Stimulated activated CD4-positive, alpha-beta T cell treated with anti-CD3 and anti-CD28 coated beads, Interleukin-15, amount 100 ng/mL, for 24 hours (primary cell): Measurements from ENCODE around the gene CRYBG1.
A peak's percentile ranks its signal among the peaks of the same experiment; 100 is the strongest.
"Not testable (repeated sequence)": the region's sequence is repeated elsewhere in the genome, so short reads cannot be mapped to it uniquely, and the experiment has no call there.

Experiments
- DNase-seq: peaks from one replicate; pipeline ENCODE4 v3.0.0-alpha.2; 2020

The CRYBG1 gene

DNA sequence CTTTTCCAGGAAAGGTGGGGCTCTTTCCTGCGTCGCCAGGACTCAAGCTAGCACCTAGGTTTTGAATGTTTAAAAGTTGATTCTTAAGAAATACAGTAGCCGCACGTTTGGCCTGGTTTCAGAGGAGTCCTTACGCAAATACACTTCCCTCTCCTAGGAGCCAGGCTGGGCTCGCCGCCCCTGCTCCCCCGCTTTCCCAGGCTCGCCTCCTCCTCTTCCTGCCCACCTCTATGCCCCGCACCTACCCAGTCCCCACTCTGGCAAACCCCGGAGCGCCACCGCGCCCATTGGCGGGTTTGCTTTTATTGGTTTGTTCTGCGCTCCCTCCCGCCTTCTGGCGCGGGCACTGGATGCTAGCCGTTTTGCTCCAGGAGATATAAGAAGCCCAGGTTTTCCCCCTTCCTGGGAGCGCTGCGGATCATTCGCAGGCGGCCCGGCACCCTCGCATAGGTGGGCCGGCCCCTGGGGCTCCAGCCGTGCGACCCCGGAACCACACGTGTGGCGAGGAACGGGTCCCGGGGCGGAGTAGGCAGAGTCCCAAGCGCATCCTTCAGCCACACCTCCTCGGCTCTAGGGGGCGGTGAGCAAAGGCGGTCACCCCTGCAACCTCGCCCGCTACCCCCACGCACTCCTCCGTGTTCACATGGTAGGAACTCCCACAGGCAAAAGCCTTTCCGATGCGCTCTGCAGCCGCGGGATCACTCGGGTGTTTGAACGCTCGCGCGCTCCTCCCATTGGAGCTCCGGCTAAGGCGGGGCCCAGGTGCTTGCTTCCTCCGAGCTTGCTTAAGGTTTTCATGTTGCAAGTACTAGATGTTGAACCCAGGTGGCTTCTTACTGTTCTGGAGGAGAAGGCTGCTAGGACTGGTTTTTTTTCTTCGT is 149.8 kb downstream of the CRYBG1 start:
- peak; percentile 84 for DNase-seq

DNA sequence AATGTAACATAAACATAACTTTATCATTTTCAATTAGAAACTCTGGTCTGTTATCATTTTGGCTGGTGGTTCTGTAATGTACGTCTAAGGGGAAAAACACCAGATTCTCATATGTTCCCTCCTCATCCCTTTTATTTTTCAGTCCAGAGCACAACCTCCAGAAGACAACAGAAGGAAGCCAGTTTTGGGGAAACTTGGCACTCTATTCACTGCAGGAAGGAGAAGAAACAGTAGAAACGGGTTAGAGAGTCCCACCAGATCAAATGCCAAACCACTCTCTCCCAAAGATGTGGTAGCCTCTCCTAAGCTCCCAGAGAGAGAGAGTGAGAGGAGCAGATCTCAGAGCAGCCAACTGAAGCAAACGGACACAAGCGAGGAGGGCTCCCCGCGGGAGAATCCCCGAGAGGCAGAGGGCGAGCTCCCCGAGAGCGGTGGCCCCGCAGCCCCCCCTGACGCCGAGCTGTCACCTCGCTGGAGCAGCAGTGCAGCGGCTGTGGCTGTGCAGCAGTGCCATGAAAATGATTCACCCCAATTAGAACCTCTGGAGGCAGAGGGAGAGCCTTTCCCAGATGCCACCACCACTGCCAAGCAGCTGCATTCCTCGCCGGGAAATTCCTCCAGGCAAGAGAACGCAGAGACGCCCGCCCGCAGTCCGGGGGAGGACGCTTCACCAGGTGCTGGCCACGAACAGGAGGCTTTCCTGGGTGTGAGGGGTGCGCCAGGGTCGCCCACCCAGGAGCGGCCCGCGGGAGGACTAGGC is 151.0 kb downstream of the CRYBG1 start:
- peak; percentile 47 for DNase-seq

DNA sequence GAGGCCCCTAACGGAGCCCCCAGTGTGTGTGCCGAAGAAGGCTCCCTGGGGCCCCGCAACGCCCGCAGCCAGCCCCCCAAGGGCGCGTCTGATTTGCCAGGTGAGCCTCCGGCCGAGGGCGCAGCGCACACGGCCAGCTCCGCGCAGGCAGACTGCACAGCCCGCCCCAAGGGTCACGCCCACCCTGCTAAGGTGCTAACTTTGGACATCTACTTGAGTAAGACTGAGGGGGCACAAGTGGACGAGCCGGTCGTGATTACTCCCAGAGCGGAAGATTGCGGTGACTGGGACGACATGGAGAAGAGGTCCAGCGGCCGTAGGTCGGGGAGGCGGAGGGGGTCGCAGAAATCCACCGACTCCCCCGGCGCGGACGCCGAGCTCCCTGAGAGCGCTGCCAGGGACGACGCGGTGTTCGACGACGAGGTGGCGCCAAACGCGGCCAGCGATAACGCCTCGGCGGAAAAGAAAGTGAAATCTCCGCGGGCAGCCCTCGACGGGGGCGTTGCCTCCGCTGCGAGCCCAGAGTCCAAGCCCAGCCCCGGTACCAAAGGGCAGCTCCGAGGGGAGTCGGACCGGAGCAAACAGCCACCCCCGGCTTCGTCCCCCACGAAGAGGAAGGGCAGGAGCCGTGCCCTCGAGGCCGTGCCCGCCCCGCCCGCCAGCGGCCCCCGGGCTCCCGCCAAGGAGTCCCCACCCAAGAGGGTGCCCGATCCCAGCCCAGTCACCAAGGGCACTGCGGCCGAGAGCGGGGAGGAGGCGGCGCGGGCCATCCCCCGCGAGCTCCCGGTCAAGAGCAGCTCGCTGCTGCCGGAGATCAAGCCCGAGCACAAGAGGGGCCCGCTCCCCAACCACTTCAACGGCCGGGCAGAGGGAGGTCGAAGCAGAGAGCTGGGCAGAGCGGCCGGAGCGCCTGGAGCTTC is 151.8 kb downstream of the CRYBG1 start:
- DNase-seq = peak; percentile 82

DNA sequence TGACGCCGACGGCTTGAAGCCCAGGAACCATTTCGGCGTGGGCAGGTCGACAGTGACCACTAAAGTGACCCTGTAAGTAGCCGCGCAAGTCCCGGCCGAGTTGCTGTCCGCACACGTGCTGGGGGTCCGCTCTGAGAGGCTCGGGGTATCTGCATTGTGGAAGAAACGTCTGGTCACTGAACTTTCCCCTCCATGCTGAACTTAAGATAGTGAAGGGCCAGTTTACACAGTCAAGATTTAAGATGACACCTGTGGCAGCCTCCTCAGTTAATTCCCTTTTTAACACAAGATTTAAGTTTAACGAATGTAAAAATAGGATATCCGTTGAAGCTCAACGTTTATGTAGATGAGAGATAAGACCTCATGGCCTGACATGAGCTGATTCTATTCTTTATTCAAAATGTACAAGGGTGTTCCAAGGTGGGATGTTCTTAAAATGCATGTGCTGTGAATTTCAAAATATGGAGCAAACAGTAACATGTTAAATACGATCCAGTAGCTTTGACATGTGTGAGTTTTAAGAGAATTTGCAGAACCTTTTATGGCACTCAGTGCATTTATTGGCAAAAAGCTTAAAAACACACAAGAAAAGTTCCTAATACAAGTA is 152.6 kb downstream of the CRYBG1 start:
- no peak for DNase-seq

DNA sequence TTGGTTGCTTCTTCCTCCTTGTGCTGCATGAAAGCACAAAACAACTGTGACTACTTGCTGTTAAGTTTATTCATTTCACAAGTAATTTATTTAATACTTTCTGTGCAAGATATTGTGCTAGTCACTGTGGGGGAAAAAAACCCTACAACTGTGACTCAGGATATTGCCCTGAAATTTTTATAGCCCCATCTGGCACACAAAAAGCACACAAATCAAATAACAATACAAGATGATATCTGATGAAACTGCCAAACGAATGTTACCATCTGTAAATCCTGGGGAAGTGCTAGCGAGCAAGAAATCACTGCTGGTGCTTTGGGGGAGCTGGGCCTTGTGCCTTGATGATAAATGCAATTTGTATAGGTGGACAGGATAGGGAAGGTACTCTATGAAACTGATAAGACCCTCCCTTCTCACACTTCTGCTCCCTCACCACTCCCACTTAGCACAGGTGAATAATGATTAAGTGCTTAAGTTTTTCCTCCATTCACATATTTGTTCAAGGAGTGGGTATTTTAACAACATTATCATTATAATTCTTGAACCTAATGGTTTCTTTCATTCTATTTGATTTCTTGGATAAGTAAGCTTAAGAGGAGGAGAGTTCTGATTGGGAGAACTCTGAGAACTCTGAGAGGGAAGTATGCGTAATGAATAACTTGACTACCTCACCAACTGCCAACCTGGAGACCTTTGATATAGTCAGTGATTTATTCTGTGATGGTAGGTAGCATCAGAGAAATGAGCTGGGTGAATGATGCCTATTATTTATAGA is 153.5 kb downstream of the CRYBG1 start:
- DNase-seq = peak; percentile 17

DNA sequence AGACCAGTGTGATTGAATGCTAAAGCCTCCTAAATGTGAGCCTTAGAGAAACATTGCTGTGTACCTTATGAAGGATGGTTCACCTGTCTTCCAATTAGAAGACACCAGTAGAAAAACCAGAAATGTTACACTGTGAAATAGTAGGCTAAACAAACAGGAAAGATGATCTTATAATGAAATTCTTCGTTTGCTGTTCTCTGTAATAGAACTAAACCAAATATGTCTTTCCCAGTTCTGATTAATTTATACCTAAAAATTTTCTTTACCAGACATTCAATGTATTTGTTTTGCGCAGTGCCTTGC is 154.0 kb downstream of the CRYBG1 start:
- no peak for DNase-seq

DNA sequence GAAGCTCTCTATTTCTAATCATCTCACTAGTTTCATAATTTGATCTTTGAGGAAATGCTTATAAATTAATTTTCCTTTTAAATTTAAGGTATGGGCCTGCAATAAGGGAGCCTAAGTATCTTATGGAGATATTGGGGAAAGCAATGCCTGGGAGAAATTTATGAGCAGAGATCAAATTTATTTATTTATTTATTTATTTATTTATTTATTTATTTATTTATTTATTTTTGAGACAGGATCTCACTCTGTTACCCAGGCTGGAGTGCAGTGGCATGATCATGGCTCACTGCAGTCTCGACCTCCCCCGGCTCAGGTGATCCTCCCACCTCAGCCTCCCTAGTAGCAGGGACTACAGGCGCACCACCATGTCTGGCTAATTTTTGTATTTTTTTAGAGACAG is 155.1 kb downstream of the CRYBG1 start:
- DNase-seq = not testable (repeated sequence)

DNA sequence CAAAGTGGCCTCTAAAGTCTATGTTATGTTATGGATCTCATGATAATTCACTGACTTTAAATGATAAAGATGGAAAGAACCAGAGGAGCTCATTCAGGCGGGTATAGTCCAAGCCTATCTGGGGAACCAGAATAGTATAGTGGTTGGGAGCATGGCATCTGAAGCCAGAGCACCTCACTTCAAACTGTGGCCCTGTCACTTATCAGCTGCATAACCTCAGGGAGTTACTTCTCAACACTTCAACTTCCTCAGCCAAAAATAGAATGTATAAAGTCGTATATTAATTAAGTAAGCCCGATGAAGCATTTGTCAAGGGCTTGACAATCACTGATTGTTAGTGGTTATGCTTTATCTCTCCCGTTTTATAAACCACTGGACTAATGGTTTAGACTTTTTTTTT is 156.1 kb downstream of the CRYBG1 start:
- no peak for DNase-seq

DNA sequence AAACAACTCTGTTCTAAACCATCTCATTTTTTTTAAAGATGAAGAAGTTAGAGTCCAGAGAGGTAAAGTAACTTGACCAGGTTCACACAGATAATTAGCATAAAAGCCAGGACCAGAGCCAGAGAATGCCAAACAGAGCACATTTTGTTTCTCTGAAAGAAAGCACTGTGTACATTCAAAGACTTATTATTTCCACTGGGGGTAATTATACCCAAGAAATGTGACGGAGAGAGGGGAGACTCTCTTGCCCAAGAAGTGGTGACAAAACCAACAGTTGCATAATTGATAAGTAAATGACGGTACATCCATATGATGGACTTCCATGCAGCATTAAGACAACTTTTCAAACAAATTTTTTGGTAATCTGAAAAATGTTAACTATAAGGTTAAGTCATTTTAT is 157.2 kb downstream of the CRYBG1 start:
- no peak for DNase-seq

DNA sequence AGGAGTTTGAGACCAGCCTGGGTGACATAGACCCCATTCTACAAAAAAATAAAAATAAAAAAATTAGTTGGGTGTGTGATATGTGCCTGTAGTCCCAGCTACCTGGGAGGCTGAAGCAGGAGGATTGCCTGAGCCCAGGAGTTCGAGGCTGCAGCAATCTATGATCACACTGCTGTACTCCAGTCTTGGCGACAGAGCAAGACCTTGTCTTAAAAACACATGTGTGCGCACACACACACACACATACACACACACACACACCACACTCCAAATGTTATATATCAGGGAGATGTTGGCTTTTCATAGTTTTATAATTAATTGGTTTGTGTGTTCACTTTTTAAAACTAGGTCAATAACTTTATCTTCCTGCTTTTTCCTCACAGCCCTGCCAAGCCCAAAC is 158.2 kb downstream of the CRYBG1 start:
- DNase-seq = no peak

DNA sequence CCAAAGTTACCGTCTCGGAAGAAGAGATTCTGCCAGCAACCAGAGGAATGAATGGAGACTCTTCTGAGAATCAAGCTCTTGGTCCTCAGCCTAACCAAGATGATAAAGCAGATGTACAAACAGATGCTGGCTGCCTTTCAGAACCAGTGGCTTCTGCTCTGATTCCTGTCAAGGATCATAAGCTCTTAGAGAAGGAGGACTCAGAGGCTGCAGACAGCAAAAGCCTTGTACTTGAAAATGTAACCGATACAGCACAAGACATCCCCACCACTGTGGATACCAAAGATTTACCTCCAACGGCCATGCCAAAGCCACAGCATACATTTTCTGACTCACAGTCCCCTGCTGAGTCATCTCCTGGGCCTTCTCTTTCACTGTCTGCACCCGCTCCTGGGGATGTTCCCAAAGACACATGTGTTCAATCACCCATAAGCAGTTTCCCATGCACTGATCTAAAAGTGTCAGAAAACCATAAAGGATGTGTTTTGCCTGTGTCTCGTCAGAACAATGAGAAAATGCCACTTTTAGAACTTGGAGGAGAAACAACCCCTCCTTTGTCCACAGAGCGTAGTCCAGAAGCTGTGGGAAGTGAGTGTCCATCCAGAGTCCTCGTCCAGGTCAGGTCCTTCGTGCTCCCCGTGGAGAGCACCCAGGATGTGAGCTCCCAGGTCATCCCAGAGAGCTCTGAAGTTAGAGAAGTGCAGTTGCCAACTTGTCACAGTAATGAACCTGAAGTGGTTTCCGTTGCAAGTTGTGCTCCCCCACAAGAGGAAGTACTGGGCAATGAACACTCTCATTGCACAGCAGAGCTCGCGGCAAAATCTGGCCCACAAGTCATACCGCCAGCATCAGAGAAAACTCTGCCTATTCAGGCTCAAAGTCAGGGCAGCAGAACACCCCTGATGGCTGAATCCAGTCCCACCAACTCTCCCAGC is 159.2 kb downstream of the CRYBG1 start:
- peak; percentile 85 for DNase-seq

DNA sequence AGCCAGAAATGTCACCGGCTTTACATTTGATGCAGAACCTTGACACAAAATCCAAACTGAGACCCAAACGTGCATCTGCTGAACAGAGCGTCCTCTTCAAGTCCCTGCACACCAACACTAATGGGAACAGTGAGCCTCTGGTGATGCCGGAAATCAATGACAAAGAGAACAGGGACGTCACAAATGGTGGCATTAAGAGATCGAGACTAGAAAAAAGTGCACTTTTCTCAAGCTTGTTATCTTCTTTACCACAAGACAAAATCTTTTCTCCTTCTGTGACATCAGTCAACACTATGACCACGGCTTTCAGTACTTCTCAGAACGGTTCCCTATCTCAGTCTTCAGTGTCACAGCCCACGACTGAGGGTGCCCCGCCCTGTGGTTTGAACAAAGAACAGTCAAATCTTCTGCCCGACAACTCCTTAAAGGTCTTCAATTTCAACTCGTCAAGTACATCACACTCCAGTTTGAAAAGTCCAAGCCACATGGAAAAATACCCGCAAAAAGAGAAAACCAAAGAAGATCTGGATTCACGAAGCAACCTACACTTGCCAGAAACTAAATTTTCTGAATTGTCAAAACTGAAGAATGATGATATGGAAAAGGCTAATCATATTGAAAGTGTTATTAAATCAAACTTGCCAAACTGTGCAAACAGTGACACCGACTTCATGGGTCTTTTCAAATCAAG is 160.3 kb downstream of the CRYBG1 start:
- DNase-seq = peak; percentile 88

DNA sequence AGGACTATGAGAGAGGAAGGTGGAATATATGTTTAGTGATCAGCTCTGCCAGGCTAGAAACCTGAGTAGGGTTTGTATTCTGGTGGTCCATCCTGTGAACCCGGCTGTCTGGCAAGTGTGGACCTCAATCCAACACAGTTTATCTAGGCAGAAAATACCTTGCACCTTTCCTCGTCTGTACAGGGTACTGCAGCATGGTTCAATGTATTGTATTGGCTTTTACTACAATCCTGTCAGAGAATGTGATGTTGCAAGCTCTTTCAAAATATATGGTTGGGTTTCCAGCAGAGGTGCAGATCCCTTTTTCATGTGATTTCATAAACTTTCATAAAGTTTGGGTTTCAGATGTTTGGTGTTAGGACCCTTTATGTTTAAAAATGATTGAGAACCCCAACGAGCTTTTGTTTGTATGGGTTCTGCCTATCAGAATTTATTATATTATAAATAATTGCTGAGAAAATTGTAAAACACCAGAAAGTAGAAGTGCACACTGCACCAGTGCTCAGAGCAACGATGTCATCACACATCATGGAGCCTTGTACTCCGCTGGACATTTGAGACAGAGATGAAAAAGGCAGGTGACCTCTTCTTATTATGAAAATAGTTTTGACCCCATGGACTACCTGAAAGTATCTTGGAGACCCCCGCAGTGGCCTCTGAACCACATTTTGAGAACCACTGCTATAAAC is 162.2 kb downstream of the CRYBG1 start:
- DNase-seq = no peak

DNA sequence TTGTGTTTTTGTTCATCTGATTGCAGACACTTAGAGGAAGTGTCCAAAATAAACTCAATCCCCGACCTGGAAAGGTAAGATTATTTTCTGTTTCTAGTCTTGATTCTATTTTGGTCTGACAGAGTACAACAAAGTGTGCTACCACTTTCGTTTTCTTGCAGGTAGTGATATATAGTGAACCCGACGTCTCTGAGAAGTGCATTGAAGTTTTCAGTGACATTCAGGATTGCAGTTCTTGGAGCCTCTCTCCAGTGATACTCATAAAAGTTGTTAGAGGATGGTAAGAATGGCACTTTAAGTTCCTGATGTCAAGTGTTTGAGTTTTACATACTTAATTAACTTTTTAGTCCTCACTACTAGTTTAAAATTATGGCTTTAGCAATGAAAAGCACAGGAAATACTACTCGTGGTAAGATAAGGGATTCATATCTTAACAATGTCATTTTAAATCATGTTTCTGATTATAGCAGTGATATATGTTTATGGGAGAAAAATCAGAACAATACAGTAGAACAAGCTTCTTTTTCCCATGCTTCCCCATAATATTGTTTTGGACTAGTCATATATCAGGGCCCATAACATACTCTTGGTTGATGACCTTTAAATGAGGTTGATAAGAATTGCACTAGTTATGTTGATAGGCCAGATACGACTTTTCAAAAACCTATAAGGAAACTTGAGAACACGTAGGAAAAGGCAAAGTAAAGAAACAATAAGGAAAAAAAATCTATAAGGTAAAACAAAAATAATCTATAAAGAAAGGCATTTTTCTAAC is 164.8 kb downstream of the CRYBG1 start:
- DNase-seq = no peak

DNA sequence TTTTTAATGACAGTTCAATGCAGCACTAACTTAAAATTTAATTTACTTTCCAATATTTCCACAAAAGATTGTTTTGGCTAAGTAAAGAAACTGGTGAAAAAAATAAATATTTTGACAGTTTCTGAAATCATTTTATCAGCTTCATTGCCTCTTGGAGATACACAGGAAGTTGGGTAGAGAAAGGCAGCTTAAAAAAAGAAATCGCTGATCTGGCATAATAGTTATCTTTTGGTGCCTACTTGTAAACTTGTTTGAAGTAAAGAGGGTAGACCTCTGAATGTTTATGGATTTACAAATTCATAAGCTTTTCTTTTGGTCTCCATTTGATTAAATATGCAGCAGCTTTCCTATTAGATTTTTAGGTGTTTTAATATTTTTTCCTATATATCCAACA is 165.4 kb downstream of the CRYBG1 start:
- DNase-seq = no peak

DNA sequence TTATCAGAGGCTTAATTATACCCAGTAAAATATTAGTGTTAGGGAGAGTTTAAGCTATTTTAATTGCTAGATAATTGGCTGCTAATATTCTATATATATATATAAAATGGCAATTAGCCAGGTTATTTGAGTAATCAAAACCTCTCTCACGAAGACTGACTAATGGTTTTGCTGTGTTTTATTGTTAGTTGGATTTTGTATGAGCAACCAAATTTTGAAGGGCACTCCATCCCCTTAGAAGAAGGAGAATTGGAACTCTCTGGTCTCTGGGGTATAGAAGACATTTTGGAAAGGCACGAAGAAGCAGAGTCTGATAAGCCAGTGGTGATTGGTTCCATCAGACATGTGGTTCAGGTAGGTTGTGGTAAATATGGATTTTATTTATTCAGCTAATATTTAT is 166.6 kb downstream of the CRYBG1 start:
- DNase-seq = no peak

DNA sequence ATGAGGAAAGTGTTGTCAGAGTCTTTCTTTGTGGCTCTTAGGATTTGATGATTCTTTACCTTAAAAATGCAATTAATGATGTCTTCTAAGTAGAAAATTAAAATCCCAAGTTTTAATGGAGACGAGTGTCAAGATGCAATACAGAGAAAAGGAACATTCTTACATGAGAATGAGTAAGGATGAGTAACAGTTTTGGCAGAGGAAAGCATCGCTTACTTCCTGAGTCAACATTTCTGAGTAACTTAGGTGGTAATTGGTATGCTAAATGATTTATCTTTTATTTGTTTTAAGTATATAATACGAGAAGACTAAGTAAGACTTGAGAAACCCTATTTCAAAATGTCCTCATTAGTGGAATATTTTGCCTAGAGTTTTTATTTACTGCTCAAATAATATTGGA is 167.5 kb downstream of the CRYBG1 start:
- DNase-seq = no peak

DNA sequence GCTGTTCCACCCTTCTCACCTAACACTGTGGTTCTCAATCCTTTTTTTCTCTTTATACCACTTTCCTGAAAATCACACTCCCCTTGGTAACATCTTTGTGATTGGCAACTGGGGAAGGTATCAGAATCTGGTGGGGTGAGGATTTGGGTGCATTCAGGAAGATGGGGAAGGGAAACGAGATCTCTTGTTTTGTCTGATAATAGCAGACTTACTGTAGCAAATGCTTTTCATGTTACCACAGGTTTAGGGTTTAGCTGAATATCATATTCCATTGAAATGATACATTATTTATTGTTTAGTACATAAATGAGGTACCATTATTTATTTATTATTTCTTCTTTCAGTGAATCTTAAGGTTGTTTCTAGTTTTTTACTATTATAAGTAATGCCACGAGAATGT is 168.0 kb downstream of the CRYBG1 start:
- DNase-seq = no peak

DNA sequence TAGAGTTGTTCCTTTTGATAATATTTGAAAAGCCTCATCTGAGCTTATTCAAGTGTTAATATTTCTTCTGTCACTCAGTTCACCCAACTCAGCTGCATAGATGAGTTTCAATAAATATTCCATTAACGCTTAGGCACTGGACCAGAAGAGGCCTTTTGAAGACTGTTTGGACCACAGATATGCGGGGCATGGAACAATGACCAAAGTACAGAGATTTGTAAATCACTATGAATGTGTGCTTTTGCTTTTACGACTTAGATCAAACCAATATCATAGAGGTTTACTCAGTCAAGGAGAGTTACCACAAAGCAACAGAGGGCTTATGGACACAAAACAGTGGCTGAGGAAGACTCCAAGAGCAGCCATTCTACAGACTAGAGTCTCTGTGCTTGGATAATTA is 168.9 kb downstream of the CRYBG1 start:
- no peak for DNase-seq
